Fibroblast of peridontal ligament (primary cell): Measurements from ENCODE around the gene MAS1.
"Not testable (repeated sequence)": the region's sequence is repeated elsewhere in the genome, so short reads cannot be mapped to it uniquely, and the experiment has no call there.

Source experiments
- DNase-seq: peaks from one replicate; pipeline ENCODE4 v3.0.0-alpha.2; 2010; ENCODE audit errors: extremely low read depth

The MAS1 gene

DNA sequence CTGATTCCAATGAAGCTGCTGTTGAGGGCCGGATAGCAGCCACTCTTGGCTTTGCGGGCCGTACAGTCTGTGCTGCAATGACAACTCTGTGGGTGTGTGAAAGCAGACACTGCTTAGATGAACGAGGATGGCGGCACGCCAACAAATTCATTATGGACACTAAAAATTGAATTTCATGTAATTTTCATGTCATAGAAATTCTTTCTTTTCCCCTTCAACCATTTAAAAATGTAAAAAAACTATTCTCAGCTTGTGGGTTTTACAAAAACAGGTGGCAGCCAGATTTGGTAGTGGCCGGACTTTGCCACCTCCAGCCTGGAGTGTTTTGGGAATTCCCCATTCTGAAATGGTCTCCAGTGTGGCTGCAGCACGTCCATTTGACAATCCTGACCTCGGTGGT, 26.0 kb downstream of the MAS1 start:
- no peak for DNase-seq

DNA sequence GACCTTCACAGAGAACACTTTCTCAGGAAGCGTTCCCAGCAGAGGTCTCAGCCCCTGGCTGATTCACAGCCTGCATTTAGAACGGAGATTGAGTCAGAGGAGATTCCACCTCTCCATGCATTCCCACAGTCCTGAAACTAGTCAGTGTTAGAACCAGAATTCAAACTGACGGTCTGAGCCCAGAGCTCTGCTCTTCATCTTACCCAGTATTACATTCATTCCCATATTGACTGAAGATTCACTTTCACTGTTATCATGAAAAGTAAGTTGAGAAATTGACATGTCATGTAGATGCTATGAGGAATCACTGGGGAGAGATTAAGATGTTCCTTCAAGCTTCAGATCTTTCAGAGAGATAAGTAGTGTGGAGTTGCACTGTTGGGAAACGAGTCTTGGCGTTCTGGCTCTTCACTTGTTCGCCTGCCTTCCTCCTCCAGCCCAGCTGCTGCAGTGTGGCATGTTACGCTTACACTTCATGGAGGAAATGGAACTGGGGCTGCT, 28.3 kb downstream of the MAS1 start:
- no peak for DNase-seq

DNA sequence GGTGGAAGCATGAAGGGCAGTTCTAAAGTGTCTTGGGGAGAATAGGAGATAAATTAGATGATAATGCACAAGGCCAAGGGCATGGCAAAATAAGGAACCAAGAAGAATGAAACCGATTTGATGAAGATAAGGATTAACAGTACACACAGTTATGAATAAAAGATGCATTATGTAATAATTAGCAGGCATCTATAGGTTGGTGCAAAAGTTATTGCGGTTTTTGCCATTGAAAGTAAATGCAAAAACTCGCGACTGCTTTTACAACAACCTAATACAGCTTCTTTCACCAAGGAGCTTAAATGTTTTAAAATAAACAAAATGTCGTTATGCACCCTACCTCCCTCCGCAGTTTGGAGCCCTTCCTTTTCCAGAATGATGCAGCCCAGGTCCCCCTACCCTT, 29.0 kb downstream of the MAS1 start:
- DNase-seq, result no peak

GRCh38 chr6:159924150-159924549, 33.4 kb downstream of the MAS1 start:
- not testable (repeated sequence) for DNase-seq

- no peak for DNase-seq
Measured at GRCh38 chr6:159926542-159927203, 35.9 kb downstream of the MAS1 start.

DNA sequence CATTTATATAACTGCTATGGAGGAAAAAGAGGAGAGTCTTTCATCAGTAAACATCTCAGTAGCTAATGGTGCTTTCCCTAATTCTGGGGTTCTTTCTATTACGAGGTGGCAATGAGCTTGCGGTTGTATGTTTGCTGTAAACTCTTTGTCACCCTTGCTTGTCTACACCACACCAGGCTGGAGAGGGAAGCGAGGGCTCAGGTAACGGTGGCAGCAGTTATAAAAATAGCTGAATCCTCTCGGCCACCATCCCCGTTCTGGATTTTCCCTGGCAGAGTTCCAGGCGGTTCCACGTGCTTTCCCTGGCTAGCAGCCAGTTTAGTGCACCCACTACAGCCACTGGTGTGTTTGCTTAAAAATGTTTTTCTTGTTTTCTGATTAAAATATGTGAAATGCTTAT, 39.0 kb downstream of the MAS1 start:
- no peak for DNase-seq

GRCh38 chr6:159931112-159931511, 40.3 kb downstream of the MAS1 start:
- DNase-seq, result no peak

- DNase-seq, result no peak
Measured at GRCh38 chr6:159931846-159932245, 41.1 kb downstream of the MAS1 start.

DNA sequence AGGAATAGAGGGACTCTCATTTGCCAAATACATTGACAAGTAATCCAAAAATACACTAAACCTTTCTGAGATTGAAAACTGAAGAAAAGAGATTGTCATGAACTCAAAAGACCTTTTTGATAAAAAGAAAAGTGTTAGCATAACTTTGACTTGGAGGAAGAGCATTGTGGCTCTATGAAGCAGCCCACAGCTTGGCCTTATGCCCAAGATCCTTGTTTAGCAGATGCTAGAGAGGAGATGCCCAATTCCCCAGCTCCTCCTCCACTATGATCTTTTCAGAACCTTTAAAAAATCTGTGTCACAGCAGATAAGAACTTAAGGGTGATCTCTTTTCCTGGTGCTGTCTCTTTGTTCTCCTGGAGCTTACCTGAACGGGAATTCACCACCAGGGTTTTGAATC, 42.3 kb downstream of the MAS1 start:
- peak; percentile 38 for DNase-seq

DNA sequence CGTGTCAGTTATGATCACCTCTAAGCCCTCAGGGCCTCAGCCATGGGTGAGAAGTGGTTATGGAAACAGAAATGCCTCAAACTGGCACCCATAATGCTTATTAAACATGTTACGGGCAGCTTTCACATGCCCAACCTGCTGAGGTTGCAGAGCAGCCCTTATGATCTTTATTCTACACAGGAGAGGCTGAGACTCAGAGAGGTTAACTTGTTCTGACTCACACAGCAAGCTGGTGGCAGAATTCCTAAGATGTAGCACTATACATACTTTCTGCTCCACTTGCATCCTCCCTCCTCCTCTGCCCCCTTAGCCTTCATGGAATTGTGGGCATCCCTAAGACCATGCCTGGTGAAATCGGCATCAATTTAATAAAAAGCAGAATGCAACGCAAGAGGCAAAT, 43.4 kb downstream of the MAS1 start:
- DNase-seq, result no peak

DNA sequence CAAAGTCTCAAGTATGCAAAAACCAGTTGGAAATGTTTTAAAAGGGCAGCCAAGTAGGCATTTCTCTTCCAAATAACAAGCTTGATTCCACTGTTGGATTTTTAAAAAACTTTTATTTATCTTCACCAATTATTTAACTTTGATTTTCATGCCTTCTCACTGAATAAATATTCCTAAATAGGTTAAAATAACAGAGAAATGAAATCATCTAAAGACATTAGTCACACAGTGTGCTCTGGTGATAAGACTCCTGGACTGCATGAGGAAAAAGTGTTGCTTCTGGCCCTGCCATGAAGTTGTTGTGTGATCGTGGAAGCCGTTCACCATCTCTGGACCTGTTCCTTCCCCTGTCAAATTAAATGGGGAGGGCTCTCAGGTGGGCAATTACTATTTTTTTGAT, 44.3 kb downstream of the MAS1 start:
- DNase-seq, result peak; percentile 21

DNA sequence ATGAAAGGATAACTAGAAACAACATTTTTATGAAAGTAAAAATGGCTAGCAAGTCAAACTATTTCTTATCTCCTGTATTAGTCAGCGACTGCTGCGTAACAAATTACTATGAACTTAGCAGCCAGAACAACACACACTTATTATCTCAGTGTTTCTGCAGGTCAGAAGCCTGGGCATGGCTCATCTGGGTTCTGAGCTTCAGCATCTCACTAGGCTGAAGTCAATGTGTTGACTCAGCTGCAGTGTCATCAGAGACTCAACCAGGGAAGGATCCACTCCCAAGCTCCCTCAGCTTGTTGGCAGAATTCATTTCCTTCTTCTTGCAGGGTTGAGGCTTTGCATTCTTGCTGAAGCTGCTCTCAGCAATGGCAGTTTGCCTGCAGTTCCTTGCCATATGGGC, 44.8 kb downstream of the MAS1 start:
- peak; percentile 37 for DNase-seq

GRCh38 chr6:159939591-159940016, 48.8 kb downstream of the MAS1 start:
- DNase-seq, result no peak
